Karpas-422 (cell line): ENCODE results near the gene NPHS2. TPM values are rescaled to one million over a fixed set of nuclear protein-coding genes. Genes with fewer than 3 reads are reported as not detected.

ENCODE experiments used
- DNase-seq: peaks from one replicate; pipeline ENCODE4 v3.0.0-alpha.2; 2015
- H2AFZ ChIP-seq: fragments of 200-600 bp; sonication (generic); 2 replicates; pipeline ENCODE4 v1.6.1; 2014; ENCODE audit warnings: antibody characterized with exemption, low read length, mixed read lengths
- H3K27ac ChIP-seq: fragments of 200-600 bp; sonication (generic); 2 replicates; pipeline ENCODE4 v1.5.1; 2014; ENCODE audit warnings: mild to moderate bottlenecking, low read length, moderate library complexity
- H3K27me3 ChIP-seq: fragments of 200-600 bp; sonication (generic); 2 replicates; pipeline ENCODE4 v1.6.1; 2014; ENCODE audit warnings: low read length, mixed read lengths
- H3K36me3 ChIP-seq: fragments of 200-600 bp; sonication (generic); 2 replicates; pipeline ENCODE4 v1.6.1; 2014; ENCODE audit warnings: low read length, mixed read lengths; ENCODE audit not compliant: insufficient read depth
- H3K4me1 ChIP-seq: fragments of 200-600 bp; sonication (generic); 2 replicates; pipeline ENCODE4 v1.6.1; 2014; ENCODE audit warnings: mild to moderate bottlenecking, low read length, mixed read lengths
- H3K4me2 ChIP-seq: fragments of 200-600 bp; sonication (generic); 2 replicates; pipeline ENCODE4 v1.6.1; 2014; ENCODE audit warnings: low read length, low read depth, mild to moderate bottlenecking; ENCODE audit not compliant: poor library complexity, severe bottlenecking
- H3K4me3 ChIP-seq: fragments of 200-600 bp; sonication (generic); 2 replicates; pipeline ENCODE4 v1.5.1; 2014; ENCODE audit warnings: mild to moderate bottlenecking, antibody characterized with exemption, low read length, mixed read lengths
- H3K79me2 ChIP-seq: fragments of 200-600 bp; sonication (generic); 2 replicates; pipeline ENCODE4 v1.6.1; 2014; ENCODE audit warnings: mild to moderate bottlenecking, low read length, mixed read lengths
- H3K9ac ChIP-seq: fragments of 200-600 bp; sonication (generic); 2 replicates; pipeline ENCODE4 v1.6.0; 2014; ENCODE audit warnings: low read length
- H3K9me2 ChIP-seq: fragments of 200-600 bp; sonication (generic), shearing (Covaris generic); replicated peaks from 2 replicates; pipeline ENCODE4 v1.6.0; 2014; ENCODE audit warnings: mild to moderate bottlenecking, low read length, moderate library complexity; ENCODE audit not compliant: insufficient read depth
- H3K9me3 ChIP-seq: fragments of 300-700, 200-600 bp; sonication (generic); 2 replicates; pipeline ENCODE4 v1.6.1; 2014; ENCODE audit warnings: low read length, mixed read lengths
- H4K20me1 ChIP-seq: fragments of 200-600 bp; sonication (generic); 2 replicates; pipeline ENCODE4 v1.6.1; 2014; ENCODE audit warnings: mild to moderate bottlenecking, antibody characterized with exemption, low read length, low read depth; ENCODE audit not compliant: insufficient read depth
- total RNA-seq: library from RNA; depleted of rRNA; stranded (reverse); fragments of >200 nt; shearing (Covaris generic); gene quantifications from 2 replicates; pipeline ENCODE4 v1.2.3, GENCODE V29; 2014; ENCODE audit warnings: low replicate concordance; rRNA removed

Gene NPHS2
- not detected in 2 replicates for total RNA-seq

- Histone ChIP-seq H3K27ac (no peak within 1 kb of the TSS), H3K4me2 (no peak within 1 kb of the TSS), H3K36me3 (no peaks in the 10 kb centered on the region), H4K20me1 (no peaks in the 10 kb centered on the region), H3K79me2 (no peaks in the 10 kb centered on the region), H3K9me2 (no peaks in the 10 kb centered on the region), H3K4me3 (no peak within 1 kb of the TSS), H3K9me3 (no peaks in the 10 kb centered on the region), H2AFZ (no peak within 1 kb of the TSS), H3K4me1 (no peaks in the 10 kb centered on the region), H3K9ac (no peak within 1 kb of the TSS), H3K27me3 (no peaks in the 10 kb centered on the region)
- no peak for DNase-seq
These were observed at the start of gene NPHS2 for GRCh38 chr1:179575497-179576314. Gene NPHS2 (minus strand): TSS chr1:179575948. CDS start chr1:179575864, 84 bp downstream.

DNA sequence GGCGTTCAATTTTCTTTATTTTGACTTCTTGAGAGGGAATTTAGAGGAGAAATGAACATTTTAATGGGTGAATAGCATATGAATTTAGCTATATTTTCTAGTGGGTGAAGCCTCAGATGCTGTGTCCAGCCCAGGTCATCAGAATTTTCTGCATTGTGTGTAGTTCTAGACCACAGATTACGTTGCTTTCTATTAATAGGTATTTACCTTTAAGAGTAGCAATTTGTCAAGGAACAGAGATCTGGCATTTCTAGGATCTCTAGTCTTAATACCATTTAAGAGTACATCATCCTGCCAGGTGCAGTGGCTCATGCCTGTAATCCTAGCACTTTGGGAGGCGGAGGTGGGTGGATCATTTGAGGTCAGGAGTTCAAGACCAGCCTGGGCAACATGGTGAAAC, 36.6 kb upstream of the NPHS2 start:
- Histone ChIP-seq H2AFZ (no peak overlapping the region), H3K9me3 (no peaks in the 10 kb centered on the region), H3K4me3 (no peak overlapping the region), H3K79me2 (no peaks in the 10 kb centered on the region), H3K9ac (no peak overlapping the region), H3K9me2 (no peaks in the 10 kb centered on the region), H3K27me3 (peaks cover 3% of the 10 kb centered on the region; the same call in 1 of the 2 replicates), H3K27ac (no peak overlapping the region), H4K20me1 (no peaks in the 10 kb centered on the region), H3K4me1 (no peaks in the 10 kb centered on the region), H3K36me3 (no peaks in the 10 kb centered on the region), H3K4me2 (no peak overlapping the region)
- no peak for DNase-seq

- no peaks in the 10 kb centered on the region for H3K9me3 ChIP-seq
- H3K9ac ChIP-seq: no peak overlapping the region
- H3K4me1 ChIP-seq: no peaks in the 10 kb centered on the region
- no peaks in the 10 kb centered on the region for H3K79me2 ChIP-seq
- H2AFZ ChIP-seq: no peak overlapping the region
- no peak overlapping the region for H3K4me3 ChIP-seq
- H4K20me1 ChIP-seq: no peaks in the 10 kb centered on the region
- no peak overlapping the region for H3K4me2 ChIP-seq
- H3K27ac ChIP-seq: no peak overlapping the region
- no peaks in the 10 kb centered on the region for H3K9me2 ChIP-seq
- no peaks in the 10 kb centered on the region for H3K27me3 ChIP-seq
- no peaks in the 10 kb centered on the region for H3K36me3 ChIP-seq
- no peak for DNase-seq
These were observed 25.3 kb upstream of the NPHS2 start for GRCh38 chr1:179601093-179601492.

GRCh38 chr1:179599623-179600249, 24.0 kb upstream of the NPHS2 start:
- peak; percentile 74 for DNase-seq
- no peak overlapping the region for H3K27ac ChIP-seq
- H3K27me3 ChIP-seq: no peaks in the 10 kb centered on the region
- H3K79me2 ChIP-seq: no peaks in the 10 kb centered on the region
- no peaks in the 10 kb centered on the region for H3K36me3 ChIP-seq
- no peaks in the 10 kb centered on the region for H3K9me2 ChIP-seq
- H3K4me3 ChIP-seq: no peak overlapping the region
- no peak overlapping the region for H3K9ac ChIP-seq
- no peaks in the 10 kb centered on the region for H3K4me1 ChIP-seq
- no peak overlapping the region for H2AFZ ChIP-seq
- no peak overlapping the region for H3K4me2 ChIP-seq
- no peaks in the 10 kb centered on the region for H3K9me3 ChIP-seq
- H4K20me1 ChIP-seq: no peaks in the 10 kb centered on the region

DNA sequence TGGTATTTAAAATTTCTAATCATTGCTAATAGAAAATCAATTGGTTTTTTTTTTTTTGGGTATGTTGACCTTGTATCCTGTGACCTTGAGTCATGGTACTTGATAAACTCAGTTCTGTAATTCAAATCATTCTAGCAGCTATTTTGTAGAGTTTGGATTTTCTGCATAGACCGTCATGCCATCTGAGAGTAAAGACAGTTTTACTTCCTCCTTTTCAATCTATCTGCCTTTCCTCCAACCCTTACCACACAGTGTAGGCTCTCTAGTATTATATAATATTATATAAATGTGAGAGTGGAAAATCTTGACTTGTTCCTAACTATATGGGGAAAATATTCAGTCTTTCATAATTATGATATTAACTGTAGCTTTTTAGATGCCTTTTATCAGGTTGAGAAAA, 22.9 kb upstream of the NPHS2 start:
- no peak overlapping the region for H3K4me2 ChIP-seq
- no peaks in the 10 kb centered on the region for H3K9me3 ChIP-seq
- no peak overlapping the region for H2AFZ ChIP-seq
- DNase-seq: peak; percentile 45
- H3K4me3 ChIP-seq: no peak overlapping the region
- H4K20me1 ChIP-seq: no peaks in the 10 kb centered on the region
- no peaks in the 10 kb centered on the region for H3K36me3 ChIP-seq
- H3K4me1 ChIP-seq: no peaks in the 10 kb centered on the region
- H3K79me2 ChIP-seq: no peaks in the 10 kb centered on the region
- H3K9ac ChIP-seq: no peak overlapping the region
- no peaks in the 10 kb centered on the region for H3K27me3 ChIP-seq
- no peaks in the 10 kb centered on the region for H3K9me2 ChIP-seq
- no peak overlapping the region for H3K27ac ChIP-seq

- H3K9ac ChIP-seq: no peak within 1 kb of the TSS
- H3K4me1 ChIP-seq: no peaks in the 10 kb centered on the region
- H2AFZ ChIP-seq: no peak within 1 kb of the TSS
- H3K9me3 ChIP-seq: no peaks in the 10 kb centered on the region
- no peaks in the 10 kb centered on the region for H3K36me3 ChIP-seq
- H3K27me3 ChIP-seq: no peaks in the 10 kb centered on the region
- no peak within 1 kb of the TSS for H3K4me2 ChIP-seq
- no peak for DNase-seq
- no peaks in the 10 kb centered on the region for H3K79me2 ChIP-seq
- no peak within 1 kb of the TSS for H3K27ac ChIP-seq
- no peaks in the 10 kb centered on the region for H3K9me2 ChIP-seq
- no peak within 1 kb of the TSS for H3K4me3 ChIP-seq
- H4K20me1 ChIP-seq: no peaks in the 10 kb centered on the region
These were observed 16.1 kb upstream of the NPHS2 start, which contains the start of gene TDRD5 for GRCh38 chr1:179591592-179592580. Gene TDRD5 (plus strand): TSS chr1:179591832. CDS start chr1:179592616, 784 bp downstream.

DNA sequence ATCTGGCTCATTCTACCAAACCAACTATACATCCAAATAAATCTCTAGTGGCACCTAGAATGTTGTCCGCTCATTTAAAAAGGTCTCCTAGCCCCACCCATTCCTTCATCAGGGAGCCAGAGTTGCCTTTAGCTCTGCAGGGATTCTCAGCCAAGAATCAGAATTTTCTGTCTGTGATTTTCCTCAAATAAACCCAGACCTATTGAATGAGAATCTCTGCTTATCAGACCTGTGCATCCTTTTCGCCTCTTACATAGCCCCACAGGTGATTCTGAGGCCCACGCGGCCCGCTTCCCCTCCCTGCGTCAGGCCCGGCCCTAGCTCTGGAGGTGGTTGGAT, 15.5 kb upstream of the NPHS2 start:
- H2AFZ ChIP-seq: no peak overlapping the region
- no peaks in the 10 kb centered on the region for H3K36me3 ChIP-seq
- H3K4me3 ChIP-seq: no peak overlapping the region
- H3K79me2 ChIP-seq: no peaks in the 10 kb centered on the region
- H3K27ac ChIP-seq: no peak overlapping the region
- no peak overlapping the region for H3K4me2 ChIP-seq
- no peaks in the 10 kb centered on the region for H3K4me1 ChIP-seq
- H4K20me1 ChIP-seq: no peaks in the 10 kb centered on the region
- no peaks in the 10 kb centered on the region for H3K9me2 ChIP-seq
- H3K9ac ChIP-seq: no peak overlapping the region
- H3K27me3 ChIP-seq: no peaks in the 10 kb centered on the region
- H3K9me3 ChIP-seq: no peaks in the 10 kb centered on the region
- no peak for DNase-seq

DNA sequence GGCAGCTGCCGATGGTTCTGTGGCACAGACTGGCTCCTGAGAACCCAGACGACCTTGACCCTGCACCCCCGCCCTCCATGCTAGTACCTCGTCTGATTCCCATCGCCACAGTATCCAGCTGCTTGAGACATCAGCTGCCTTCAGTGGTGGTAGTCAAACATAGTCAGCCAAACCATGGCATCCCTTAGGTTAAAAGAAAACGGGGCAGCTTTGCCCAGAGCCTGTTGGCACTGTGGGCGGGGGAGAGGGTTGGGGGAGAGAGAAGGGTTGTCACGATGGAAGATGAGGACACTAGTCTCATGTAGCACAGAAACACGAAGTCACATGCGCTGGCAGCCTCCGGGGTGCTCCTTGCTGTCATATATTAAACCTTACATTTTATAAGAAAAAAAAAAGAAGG, 14.9 kb upstream of the NPHS2 start:
- Histone ChIP-seq H2AFZ (no peak overlapping the region), H3K27ac (no peak overlapping the region), H3K4me3 (no peak overlapping the region), H3K9me2 (no peaks in the 10 kb centered on the region), H3K9ac (no peak overlapping the region), H3K36me3 (no peaks in the 10 kb centered on the region), H3K9me3 (no peaks in the 10 kb centered on the region), H3K27me3 (no peaks in the 10 kb centered on the region), H3K4me2 (no peak overlapping the region), H4K20me1 (no peaks in the 10 kb centered on the region), H3K79me2 (no peaks in the 10 kb centered on the region), H3K4me1 (no peaks in the 10 kb centered on the region)
- DNase-seq: no peak
